Activated T-cell treated with anti-CD3 and anti-CD28 coated beads, Interleukin-2, amount 50 U/mL, for 24 hours (primary cell): ENCODE results near the gene ZNF487.
A peak's percentile ranks its signal among the peaks of the same experiment; 100 is the strongest.
"Not testable (repeated sequence)": the region's sequence is repeated elsewhere in the genome, so short reads cannot be mapped to it uniquely, and the experiment has no call there.

Experiments
- DNase-seq: peaks from one replicate; pipeline ENCODE4 v3.0.0-alpha.2; 2020
- H3K27ac Mint-ChIP-seq: 2 replicates; pipeline ENCODE4 v1.8.0; 2020; ENCODE audit warnings: mild to moderate bottlenecking, mixed read lengths
- H3K27me3 Mint-ChIP-seq: 2 replicates; pipeline ENCODE4 v1.8.0; 2020; ENCODE audit warnings: mixed read lengths
- H3K36me3 Mint-ChIP-seq: 2 replicates; pipeline ENCODE4 v1.8.0; 2020; ENCODE audit warnings: low read depth, mixed read lengths
- H3K4me1 Mint-ChIP-seq: 2 replicates; pipeline ENCODE4 v1.8.0; 2020; ENCODE audit warnings: low read depth, mixed read lengths
- H3K4me3 Mint-ChIP-seq: 2 replicates; pipeline ENCODE4 v1.8.0; 2020; ENCODE audit warnings: mild to moderate bottlenecking, moderate library complexity, mixed read lengths
- H3K9me3 Mint-ChIP-seq: 2 replicates; pipeline ENCODE4 v1.8.0; 2020; ENCODE audit warnings: mixed read lengths

Gene ZNF487

GRCh38 chr10:43411536-43411935 lies 25.4 kb upstream of the ZNF487 start:
- no peaks in the 10 kb centered on the region for H3K9me3 Mint-ChIP-seq
- no peak for DNase-seq
- H3K27me3 Mint-ChIP-seq = no peaks in the 10 kb centered on the region
- H3K4me3 Mint-ChIP-seq = no peak overlapping the region
- H3K27ac Mint-ChIP-seq = no peak overlapping the region
- H3K36me3 Mint-ChIP-seq = peaks cover 26% of the 10 kb centered on the region
- peaks cover 17% of the 10 kb centered on the region for H3K4me1 Mint-ChIP-seq

- H3K27ac Mint-ChIP-seq = no peak overlapping the region
- peaks cover 33% of the 10 kb centered on the region for H3K4me1 Mint-ChIP-seq
- H3K27me3 Mint-ChIP-seq = no peaks in the 10 kb centered on the region
- peaks cover 6% of the 10 kb centered on the region for H3K36me3 Mint-ChIP-seq
- no peak overlapping the region for H3K4me3 Mint-ChIP-seq
- H3K9me3 Mint-ChIP-seq = no peaks in the 10 kb centered on the region
- DNase-seq = no peak
These were observed 21.4 kb upstream of the ZNF487 start for GRCh38 chr10:43415544-43415943.

GRCh38 chr10:43417950-43418768 lies 18.8 kb upstream of the ZNF487 start:
- DNase-seq = peak; percentile 59
- no peaks in the 10 kb centered on the region for H3K27me3 Mint-ChIP-seq
- H3K27ac Mint-ChIP-seq = peak overlapping the region; percentile 93
- H3K9me3 Mint-ChIP-seq = no peaks in the 10 kb centered on the region
- H3K36me3 Mint-ChIP-seq = peaks cover 8% of the 10 kb centered on the region
- H3K4me1 Mint-ChIP-seq = peaks cover 40% of the 10 kb centered on the region
- H3K4me3 Mint-ChIP-seq = peak overlapping the region; percentile 55

GRCh38 chr10:43419997-43420368 lies 16.9 kb upstream of the ZNF487 start:
- peak overlapping the region; percentile 72 for H3K4me3 Mint-ChIP-seq
- DNase-seq = no peak
- peak overlapping the region; percentile 96 for H3K27ac Mint-ChIP-seq
- no peaks in the 10 kb centered on the region for H3K27me3 Mint-ChIP-seq
- no peaks in the 10 kb centered on the region for H3K9me3 Mint-ChIP-seq
- H3K4me1 Mint-ChIP-seq = peaks cover 40% of the 10 kb centered on the region
- H3K36me3 Mint-ChIP-seq = peaks cover 8% of the 10 kb centered on the region

- Mint-ChIP-seq H3K4me1 (peaks cover 43% of the 10 kb centered on the region), H3K4me3 (peak overlapping the region; percentile 84), H3K36me3 (peaks cover 8% of the 10 kb centered on the region), H3K27ac (peak overlapping the region; percentile 98), H3K9me3 (no peaks in the 10 kb centered on the region), H3K27me3 (no peaks in the 10 kb centered on the region)
- DNase-seq = peak; percentile 89
These were observed 16.3 kb upstream of the ZNF487 start for GRCh38 chr10:43420369-43421200.

- peaks cover 8% of the 10 kb centered on the region for H3K36me3 Mint-ChIP-seq
- H3K4me1 Mint-ChIP-seq = peaks cover 49% of the 10 kb centered on the region
- no peaks in the 10 kb centered on the region for H3K27me3 Mint-ChIP-seq
These were observed 15.8 kb upstream of the ZNF487 start for GRCh38 chr10:43421201-43421507.

GRCh38 chr10:43421519-43421918 lies 15.4 kb upstream of the ZNF487 start:
- DNase-seq = no peak
- H3K9me3 Mint-ChIP-seq = no peaks in the 10 kb centered on the region
- H3K27ac Mint-ChIP-seq = peak overlapping the region; percentile 36
- peak overlapping the region; percentile 56 for H3K4me3 Mint-ChIP-seq
- H3K27me3 Mint-ChIP-seq = no peaks in the 10 kb centered on the region
- H3K36me3 Mint-ChIP-seq = peaks cover 8% of the 10 kb centered on the region
- H3K4me1 Mint-ChIP-seq = peaks cover 49% of the 10 kb centered on the region

More at GRCh38 chr10:43421201-43421507, 15.8 kb upstream of the ZNF487 start:
- peak overlapping the region; percentile 84 for H3K4me3 Mint-ChIP-seq
- no peak for DNase-seq
- peak overlapping the region; percentile 98 for H3K27ac Mint-ChIP-seq
- no peaks in the 10 kb centered on the region for H3K9me3 Mint-ChIP-seq

GRCh38 chr10:43421944-43422343 lies 15.0 kb upstream of the ZNF487 start:
- H3K36me3 Mint-ChIP-seq, H3K9me3 Mint-ChIP-seq, DNase-seq, H3K27me3 Mint-ChIP-seq: not testable (repeated sequence)
- peak overlapping the region; percentile 36 for H3K27ac Mint-ChIP-seq
- peaks cover 49% of the 10 kb centered on the region for H3K4me1 Mint-ChIP-seq
- peak overlapping the region; percentile 56 for H3K4me3 Mint-ChIP-seq

GRCh38 chr10:43424416-43424815 lies 12.5 kb upstream of the ZNF487 start:
- no peak for DNase-seq
- no peak overlapping the region for H3K4me3 Mint-ChIP-seq
- H3K36me3 Mint-ChIP-seq = peaks cover 8% of the 10 kb centered on the region
- peaks cover 42% of the 10 kb centered on the region for H3K4me1 Mint-ChIP-seq
- H3K9me3 Mint-ChIP-seq = no peaks in the 10 kb centered on the region
- H3K27ac Mint-ChIP-seq = no peak overlapping the region
- H3K27me3 Mint-ChIP-seq = no peaks in the 10 kb centered on the region

- not testable (repeated sequence) for H3K4me3 Mint-ChIP-seq, DNase-seq, H3K9me3 Mint-ChIP-seq, H3K36me3 Mint-ChIP-seq, H3K27me3 Mint-ChIP-seq, H3K27ac Mint-ChIP-seq
- H3K4me1 Mint-ChIP-seq = peaks cover 26% of the 10 kb centered on the region
These were observed 10.4 kb upstream of the ZNF487 start for GRCh38 chr10:43426476-43426875.

- Mint-ChIP-seq H3K4me3 (peak overlapping the region; percentile 67), H3K4me1 (peaks cover 20% of the 10 kb centered on the region), H3K27me3 (no peaks in the 10 kb centered on the region), H3K27ac (peak overlapping the region; percentile 92), H3K9me3 (no peaks in the 10 kb centered on the region), H3K36me3 (no peaks in the 10 kb centered on the region)
- DNase-seq = peak; percentile 54
These were observed 9.6 kb upstream of the ZNF487 start for GRCh38 chr10:43427166-43427825.

- H3K4me3 Mint-ChIP-seq = no peak overlapping the region
- H3K27me3 Mint-ChIP-seq = no peaks in the 10 kb centered on the region
- H3K27ac Mint-ChIP-seq = peak overlapping the region; percentile 5
- no peak for DNase-seq
- no peaks in the 10 kb centered on the region for H3K9me3 Mint-ChIP-seq
- peaks cover 17% of the 10 kb centered on the region for H3K4me1 Mint-ChIP-seq
- H3K36me3 Mint-ChIP-seq = peaks cover 6% of the 10 kb centered on the region
These were observed 5.8 kb upstream of the ZNF487 start for GRCh38 chr10:43430926-43431663.

GRCh38 chr10:43437141-43437870 lies 395 bp downstream of the ZNF487 start:
- peak overlapping the region; percentile 93 for H3K4me3 Mint-ChIP-seq
- H3K27ac Mint-ChIP-seq = peak overlapping the region; percentile 95

More at GRCh38 chr10:43437141-43437870, 395 bp downstream of the ZNF487 start:
- no peak for DNase-seq
- Mint-ChIP-seq H3K9me3 (no peaks in the 10 kb centered on the region), H3K27me3 (no peaks in the 10 kb centered on the region), H3K4me1 (peaks cover 24% of the 10 kb centered on the region), H3K36me3 (peaks cover 11% of the 10 kb centered on the region)
